22Rv1 (cell line): ENCODE results near the gene SLC22A5.

ENCODE experiments used
- H3K27ac ChIP-seq: fragments of 450-650 bp; 2 replicates; pipeline ENCODE4 v1.5.1; 2017
- CTCF ChIP-seq: fragments of 450-650 bp; IDR thresholded peaks from 2 replicates; pipeline ENCODE4 v1.5.1; 2017; ENCODE audit warnings: mild to moderate bottlenecking
- ZFX ChIP-seq: fragments of 450-650 bp; IDR thresholded peaks from 2 replicates; pipeline ENCODE4 v1.6.1; 2017; ENCODE audit warnings: antibody characterized with exemption, borderline replicate concordance

SLC22A5 gene

DNA sequence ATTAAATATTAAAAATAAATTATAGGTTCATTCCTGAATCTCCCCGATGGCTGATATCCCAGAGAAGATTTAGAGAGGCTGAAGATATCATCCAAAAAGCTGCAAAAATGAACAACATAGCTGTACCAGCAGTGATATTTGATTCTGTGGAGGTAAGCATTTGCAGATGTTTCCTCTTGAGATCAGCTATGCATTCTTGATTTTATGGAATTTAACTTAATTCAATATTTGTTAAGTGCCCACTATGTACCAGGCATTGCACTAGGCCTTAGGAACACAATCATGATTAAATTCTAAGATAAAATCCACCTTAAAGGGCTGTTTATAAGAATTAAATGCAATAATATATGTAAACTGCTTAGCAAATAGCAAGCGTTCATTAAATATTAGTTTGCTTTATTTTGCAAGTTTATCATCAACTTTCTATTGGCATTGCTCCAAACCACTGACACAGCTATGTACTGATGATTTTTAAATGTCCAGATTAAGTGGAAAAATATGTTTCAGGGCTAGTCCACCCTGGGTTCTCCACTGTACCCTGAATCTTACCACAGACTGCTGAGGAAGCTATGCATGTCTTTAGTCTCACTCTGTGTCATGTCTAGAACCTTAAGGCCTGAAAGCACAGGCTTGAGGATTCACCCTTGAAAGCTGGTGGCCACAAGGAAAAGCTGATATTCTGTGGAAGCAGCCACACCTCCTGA is 42.1 kb upstream of the SLC22A5 start:
- TF ChIP-seq CTCF (no peak), ZFX (no peak)
- peak overlapping the region; percentile 62 for H3K27ac ChIP-seq

DNA sequence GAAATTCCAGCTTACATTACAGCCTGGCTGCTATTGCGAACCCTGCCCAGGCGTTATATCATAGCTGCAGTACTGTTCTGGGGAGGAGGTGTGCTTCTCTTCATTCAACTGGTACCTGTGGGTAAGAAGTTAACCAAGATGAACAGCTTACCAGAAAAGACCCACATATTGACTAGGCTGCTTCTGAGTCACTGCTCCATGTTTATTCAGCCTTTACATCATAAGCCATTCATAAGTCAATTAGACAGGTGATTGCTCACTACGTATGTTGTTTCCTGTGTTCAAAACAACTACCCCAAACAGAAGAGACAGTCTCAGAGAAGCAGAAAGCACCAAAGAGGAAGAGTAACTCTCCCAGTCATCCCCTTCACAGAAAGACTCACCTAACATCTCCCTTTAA is 34.7 kb upstream of the SLC22A5 start:
- no peak for TF ChIP-seq ZFX
- no peak for TF ChIP-seq CTCF
- peak overlapping the region; percentile 2; the same call in 1 of the 2 replicates for H3K27ac ChIP-seq

GRCh38 chr5:132335402-132335801 is 34.1 kb upstream of the SLC22A5 start:
- peak overlapping the region; percentile 2; the same call in 1 of the 2 replicates for H3K27ac ChIP-seq
- no peak for TF ChIP-seq ZFX
- TF ChIP-seq CTCF = no peak

DNA sequence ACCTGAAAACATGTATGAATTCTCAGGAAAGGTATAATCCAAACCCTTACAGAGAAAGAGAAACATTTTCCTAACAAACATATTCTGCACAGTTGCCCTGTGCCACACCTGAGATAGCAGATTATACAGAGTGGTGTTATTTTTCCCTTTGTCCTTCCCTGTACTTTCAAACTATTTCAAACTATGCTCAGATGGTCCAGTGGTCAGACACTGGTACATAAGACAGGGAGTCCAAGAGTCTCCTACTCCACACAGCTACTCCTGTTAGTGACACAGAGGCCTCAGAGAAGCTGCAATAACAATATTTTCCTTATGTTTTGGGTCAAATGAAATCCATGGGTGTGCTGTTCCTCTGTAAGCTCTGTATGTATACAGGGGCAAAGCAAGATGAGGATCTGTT is 30.0 kb upstream of the SLC22A5 start:
- H3K27ac ChIP-seq = peak overlapping the region; percentile 54
- TF ChIP-seq CTCF = no peak
- no peak for TF ChIP-seq ZFX

DNA sequence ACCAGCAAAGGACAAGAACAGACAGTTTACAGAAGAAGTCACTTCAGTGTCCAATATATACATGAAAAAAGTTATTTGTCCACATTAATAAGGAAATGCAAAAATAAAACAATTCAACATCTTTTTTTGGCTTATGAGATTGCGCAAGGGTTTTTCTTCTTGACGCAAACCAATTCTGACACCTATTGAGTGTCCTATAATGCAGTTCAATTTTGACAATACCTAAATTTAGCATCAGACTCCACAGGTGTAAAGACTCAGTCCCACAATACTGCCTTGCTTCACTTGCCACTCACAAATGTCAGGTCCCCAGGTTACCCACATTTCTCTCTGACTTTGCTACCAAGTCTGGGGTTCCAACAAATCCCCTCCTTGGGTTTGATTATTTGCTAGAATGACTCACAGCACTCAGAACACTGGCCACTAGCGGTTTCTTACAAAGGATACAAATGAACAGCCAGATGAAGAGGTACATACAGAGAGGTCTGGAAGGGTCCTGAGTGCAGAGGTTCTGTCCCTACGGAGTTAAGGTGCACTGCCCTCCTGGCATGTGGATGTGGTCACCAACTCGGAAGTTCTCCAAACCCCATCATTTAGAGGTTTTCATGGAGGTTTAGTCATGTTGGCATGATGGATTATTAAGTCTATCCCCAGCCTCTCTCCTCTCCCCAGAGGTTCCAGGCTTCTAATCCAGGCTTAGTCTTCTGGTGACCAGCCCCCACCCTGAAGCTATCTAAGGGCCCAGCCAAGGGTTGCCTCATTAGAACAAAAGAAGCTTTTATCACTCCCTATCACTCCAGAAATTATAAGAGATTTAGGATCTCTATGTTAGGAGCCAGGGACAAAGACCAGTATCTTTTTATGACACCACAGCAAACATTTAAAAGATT is 27.0 kb upstream of the SLC22A5 start:
- H3K27ac ChIP-seq = no peak overlapping the region
- TF ChIP-seq CTCF (no peak), ZFX (no peak)

DNA sequence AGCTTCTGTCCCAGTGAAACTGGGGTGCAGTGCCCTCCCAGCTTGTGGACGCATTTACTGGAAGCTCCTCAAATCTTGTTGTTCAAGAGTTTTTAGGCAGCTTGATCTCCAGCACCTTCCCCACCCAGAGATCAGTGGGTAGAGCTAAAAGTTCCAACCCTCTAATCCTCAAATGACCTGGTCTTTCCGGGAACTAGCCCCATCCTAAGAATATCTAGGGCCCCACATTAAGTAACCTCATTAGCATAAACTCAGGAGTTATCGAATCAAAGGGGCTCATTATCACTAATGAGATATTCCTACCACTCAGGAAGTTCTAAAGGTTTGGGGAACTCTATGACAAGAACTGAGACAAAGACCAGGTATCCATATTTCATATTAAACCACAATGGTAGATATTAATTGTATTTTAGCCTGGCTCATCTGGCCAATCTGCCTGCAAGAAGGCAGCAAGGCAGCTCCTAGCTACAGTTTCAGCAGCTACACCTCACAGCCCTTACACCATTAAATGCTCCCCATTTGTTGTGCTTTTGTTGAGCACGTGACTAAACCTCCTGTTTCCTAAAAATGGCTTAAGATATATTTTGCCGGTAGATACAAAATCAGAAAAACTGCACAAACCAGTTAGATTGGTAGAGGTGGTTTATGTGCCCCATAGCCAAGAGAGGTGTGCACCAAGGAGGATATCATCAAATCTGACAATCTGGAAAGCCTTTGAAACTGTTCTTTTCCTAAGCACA is 24.6 kb upstream of the SLC22A5 start:
- TF ChIP-seq ZFX (no peak), CTCF (no peak)
- no peak overlapping the region for H3K27ac ChIP-seq
